ENCODE measurements around the gene TMEM185B. TPM values are rescaled to one million over a fixed set of nuclear protein-coding genes. Genes with fewer than 3 reads are reported as not detected.
"Not testable (repeated sequence)": the region's sequence is repeated elsewhere in the genome, so short reads cannot be mapped to it uniquely, and the experiment has no call there.

Gene TMEM185B
- total RNA-seq, 2 experiments from 2014 or later = 15.9 to 17.3 TPM

- ChIA-PET CTCF (interaction anchor here (0.7 to 2.0 kb wide), 2 partner anchors 52 to 85 kb away, joined by 3 to 7 read pairs; no protein-coding TSS in a partner anchor), POLR2A (interaction anchor here (0.7 kb wide), 1 partner anchor 489 kb away, joined by 3 read pairs; no protein-coding TSS in a partner anchor)
- ATAC-seq = no peak
- Mint-ChIP-seq H3K4me3 (no peak overlapping the region), H3K36me3 (ENCODE audit: low read depth) (peaks cover 29% of the 10 kb centered on the region), H3K9me3 (ENCODE audit: low read depth) (peaks cover 14% of the 10 kb centered on the region), H3K4me1 (peaks cover 38% of the 10 kb centered on the region), H3K27ac (no peak overlapping the region), H3K27me3 (no peaks in the 10 kb centered on the region)
- intact Hi-C loops (cut with DNase I, micrococcal nuclease) = loop anchor here in 1 of 2 experiments (2.0 kb wide), 1 partner anchor 28 kb away; no protein-coding TSS in a partner anchor
- DNase-seq = no peak
Observed at GRCh38 chr2:120260736-120261135, 37.5 kb upstream of the TMEM185B start.

- CTCF ChIA-PET = interaction anchor here (0.7 to 2.0 kb wide), 2 partner anchors 84 to 239 kb away, joined by 4 to 7 read pairs; no protein-coding TSS in a partner anchor
- peaks cover 38% of the 10 kb centered on the region for H3K4me1 Mint-ChIP-seq
- POLR2A ChIA-PET, H3K4me3 Mint-ChIP-seq, ATAC-seq, DNase-seq, H3K27me3 Mint-ChIP-seq: not testable (repeated sequence)
- H3K27ac Mint-ChIP-seq = peak overlapping the region; percentile 4
- H3K36me3 Mint-ChIP-seq (ENCODE audit: low read depth) = peaks cover 29% of the 10 kb centered on the region
- peaks cover 14% of the 10 kb centered on the region for H3K9me3 Mint-ChIP-seq (ENCODE audit: low read depth)
- intact Hi-C loops (cut with DNase I, micrococcal nuclease) = loop anchor here (2.0 to 10.0 kb wide), 2 partner anchors 27 to 505 kb away; partner anchors contain the start of gene PTPN4 (in 1 of the 2)
Observed at GRCh38 chr2:120259939-120260338, 36.7 kb upstream of the TMEM185B start.

DNA sequence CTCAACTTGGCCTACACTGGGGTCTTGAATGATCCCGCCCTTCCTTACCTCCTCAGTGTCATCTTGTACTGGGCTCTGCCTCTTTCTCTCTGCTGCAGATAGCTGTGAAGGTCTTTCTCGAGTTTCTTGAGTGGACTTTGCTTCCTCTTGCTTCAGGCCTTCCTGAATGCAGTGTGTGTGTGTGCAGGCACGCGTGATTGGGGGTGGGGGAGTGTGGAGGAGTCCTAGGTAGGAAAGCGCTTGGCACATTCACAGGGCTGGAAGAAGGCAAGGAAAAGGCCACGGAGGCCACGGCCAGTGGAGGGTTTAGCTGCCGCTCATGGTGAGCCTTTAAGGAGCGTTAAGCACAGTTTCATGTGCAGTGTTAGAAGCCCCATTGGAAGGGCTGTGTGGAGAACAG lies 35.0 kb upstream of the TMEM185B start:
- H3K36me3 Mint-ChIP-seq (ENCODE audit: low read depth) = peaks cover 32% of the 10 kb centered on the region

DNA sequence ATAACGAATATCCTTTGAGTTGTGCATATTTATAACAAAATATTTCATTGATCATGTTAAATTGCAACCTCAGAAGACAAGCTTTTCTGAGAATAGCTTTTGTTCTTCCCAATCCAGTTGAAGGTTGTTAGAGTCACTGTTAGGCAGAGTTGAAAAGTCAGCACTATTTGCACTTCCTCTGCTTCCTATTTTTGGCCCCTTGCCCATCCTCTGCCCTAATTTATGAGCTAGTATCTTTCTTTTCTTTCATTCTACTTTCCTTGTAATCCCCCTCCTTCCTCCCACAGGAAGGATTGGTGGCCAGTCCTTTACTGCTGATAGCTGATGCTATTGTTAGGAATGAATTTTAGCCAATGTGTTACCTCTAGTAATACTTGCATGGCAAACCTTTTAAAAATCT lies 34.3 kb upstream of the TMEM185B start:
- no peaks in the 10 kb centered on the region for H3K27me3 Mint-ChIP-seq
- H3K4me3 Mint-ChIP-seq = no peak overlapping the region
- intact Hi-C loops (cut with DNase I, micrococcal nuclease) = loop anchor here in 1 of 2 experiments (10.0 kb wide), 1 partner anchor 503 kb away; the partner anchor contains the start of gene PTPN4
- H3K9me3 Mint-ChIP-seq (ENCODE audit: low read depth) = peaks cover 14% of the 10 kb centered on the region
- DNase-seq (no peak), ATAC-seq (no peak)
- ChIA-PET CTCF (no interaction called here), POLR2A (no interaction called here)
- H3K4me1 Mint-ChIP-seq = peaks cover 47% of the 10 kb centered on the region
- peaks cover 32% of the 10 kb centered on the region for H3K36me3 Mint-ChIP-seq (ENCODE audit: low read depth)
- no peak overlapping the region for H3K27ac Mint-ChIP-seq

More for the DNA sequence above, 35.0 kb upstream of the TMEM185B start:
- ATAC-seq (no peak), DNase-seq (no peak)
- ChIA-PET POLR2A (no interaction called here), CTCF (no interaction called here)
- peak overlapping the region; percentile 7 for H3K27ac Mint-ChIP-seq
- no peaks in the 10 kb centered on the region for H3K27me3 Mint-ChIP-seq
- H3K4me1 Mint-ChIP-seq = peaks cover 47% of the 10 kb centered on the region
- H3K4me3 Mint-ChIP-seq = no peak overlapping the region
- H3K9me3 Mint-ChIP-seq (ENCODE audit: low read depth) = peaks cover 14% of the 10 kb centered on the region
- intact Hi-C loops (cut with DNase I, micrococcal nuclease) = loop anchor here in 1 of 2 experiments (10.0 kb wide), 1 partner anchor 503 kb away; the partner anchor contains the start of gene PTPN4

DNA sequence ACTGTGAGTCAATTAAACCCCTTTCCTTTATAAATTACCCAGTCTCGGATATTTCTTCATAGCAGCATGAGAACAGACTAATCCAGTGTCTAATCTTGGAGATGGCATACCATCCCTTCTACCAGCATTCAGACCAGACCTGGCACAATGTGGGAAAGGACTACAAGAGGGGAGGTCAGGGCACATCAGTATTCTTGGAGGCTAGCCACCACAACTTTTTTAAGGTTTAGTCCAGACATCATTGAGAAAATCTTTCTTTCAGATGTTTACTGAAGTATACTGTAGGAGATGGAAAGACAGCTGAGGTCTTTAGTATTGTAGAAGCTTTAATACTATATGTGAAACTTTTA lies 33.4 kb upstream of the TMEM185B start:
- Mint-ChIP-seq H3K27me3 (no peaks in the 10 kb centered on the region), H3K36me3 (ENCODE audit: low read depth) (peaks cover 32% of the 10 kb centered on the region), H3K9me3 (ENCODE audit: low read depth) (peaks cover 14% of the 10 kb centered on the region), H3K4me3 (no peak overlapping the region), H3K4me1 (peaks cover 50% of the 10 kb centered on the region), H3K27ac (peak overlapping the region; percentile 2)
- ChIA-PET POLR2A (no interaction called here), CTCF (interaction anchor here (0.6 kb wide), 1 partner anchor 554 kb away, joined by 3 read pairs; no protein-coding TSS in a partner anchor)
- DNase-seq (no peak), ATAC-seq (no peak)
- intact Hi-C loops (cut with DNase I, micrococcal nuclease) = loop anchor here in 1 of 2 experiments (10.0 kb wide), 1 partner anchor 502 kb away; the partner anchor contains the start of gene PTPN4

DNA sequence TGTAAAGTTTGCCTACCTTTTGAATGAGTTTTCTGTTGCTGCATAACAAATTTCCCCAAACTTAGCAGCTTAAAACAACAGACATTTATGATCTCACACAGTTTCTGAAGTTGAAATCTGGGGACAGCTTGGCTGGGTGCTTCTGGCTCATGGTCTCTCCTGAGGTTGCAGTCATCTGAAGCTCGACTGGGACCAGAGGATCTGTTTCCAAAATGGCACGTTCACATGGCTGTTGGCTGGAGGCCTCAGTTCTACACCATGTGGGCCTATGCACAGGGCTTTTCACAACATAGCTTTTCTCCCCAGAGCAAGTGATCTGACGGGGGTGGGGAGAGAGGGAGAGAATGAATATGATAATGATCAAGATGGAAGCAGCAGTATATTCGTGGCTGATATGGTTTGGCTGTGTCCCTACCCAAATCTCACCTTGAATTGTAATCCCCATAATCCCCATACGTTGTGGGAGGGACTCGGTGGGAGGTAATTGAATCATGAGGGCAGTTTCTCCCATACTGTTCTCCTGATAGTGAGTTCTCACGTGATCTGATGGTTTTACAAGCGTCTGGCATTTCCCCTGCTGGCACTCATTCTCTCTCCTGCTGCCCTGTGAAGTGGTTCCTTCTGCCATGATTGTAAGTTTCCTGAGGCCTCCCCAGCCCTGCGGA lies 32.9 kb upstream of the TMEM185B start:
- CTCF ChIA-PET = interaction anchor here (0.8 to 1.4 kb wide), 2 partner anchors 8 to 81 kb away, joined by 3 read pairs; no protein-coding TSS in a partner anchor

DNA sequence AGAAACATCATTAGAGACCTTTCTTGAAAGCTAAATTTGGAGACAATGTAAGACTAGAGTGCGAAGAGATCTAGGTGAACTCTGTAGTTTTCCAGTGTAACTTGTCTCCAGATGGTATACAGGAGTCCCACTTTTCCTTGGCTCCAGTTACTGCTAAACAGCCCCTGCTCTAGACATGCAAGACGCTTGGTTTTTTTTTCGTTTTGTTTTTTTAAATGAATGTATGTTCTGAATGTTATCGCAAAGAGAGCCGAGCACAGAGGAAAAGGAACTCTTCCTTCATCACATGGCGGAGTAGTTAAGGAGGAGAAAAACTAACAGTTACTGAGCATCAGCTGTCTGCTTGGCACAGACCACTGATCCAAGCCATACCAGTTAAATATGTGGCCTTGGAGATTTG lies 31.9 kb upstream of the TMEM185B start:
- peaks cover 50% of the 10 kb centered on the region for H3K4me1 Mint-ChIP-seq
- ATAC-seq (no peak), DNase-seq (no peak)
- H3K9me3 Mint-ChIP-seq (ENCODE audit: low read depth) = peaks cover 7% of the 10 kb centered on the region
- intact Hi-C loops (cut with DNase I, micrococcal nuclease) = loop anchor here in 1 of 2 experiments (10.0 kb wide), 1 partner anchor 500 kb away; the partner anchor contains the start of gene PTPN4
- no peaks in the 10 kb centered on the region for H3K27me3 Mint-ChIP-seq
- no peak overlapping the region for H3K27ac Mint-ChIP-seq
- H3K36me3 Mint-ChIP-seq (ENCODE audit: low read depth) = peaks cover 25% of the 10 kb centered on the region
- ChIA-PET CTCF (interaction anchor here (0.7 to 4.7 kb wide), 6 partner anchors 9 to 80 kb away, joined by 3 to 20 read pairs (median 3); no protein-coding TSS in a partner anchor), POLR2A (interaction anchor here (0.7 kb wide), 1 partner anchor 23 kb away, joined by 3 read pairs; no protein-coding TSS in a partner anchor)
- no peak overlapping the region for H3K4me3 Mint-ChIP-seq

More for the DNA sequence above, 32.9 kb upstream of the TMEM185B start:
- POLR2A ChIA-PET = no interaction called here
- H3K27ac Mint-ChIP-seq = peak overlapping the region; percentile 2
- no peaks in the 10 kb centered on the region for H3K27me3 Mint-ChIP-seq
- peaks cover 32% of the 10 kb centered on the region for H3K36me3 Mint-ChIP-seq (ENCODE audit: low read depth)
- peaks cover 14% of the 10 kb centered on the region for H3K9me3 Mint-ChIP-seq (ENCODE audit: low read depth)
- no peak overlapping the region for H3K4me3 Mint-ChIP-seq
- ATAC-seq = no peak
- intact Hi-C loops (cut with DNase I, micrococcal nuclease) = loop anchor here in 1 of 2 experiments (10.0 kb wide), 1 partner anchor 501 kb away; the partner anchor contains the start of gene PTPN4
- no peak for DNase-seq
- H3K4me1 Mint-ChIP-seq = peaks cover 50% of the 10 kb centered on the region

- intact Hi-C loops (cut with DNase I, micrococcal nuclease) = loop anchor here in 1 of 2 experiments (10.0 kb wide), 1 partner anchor 499 kb away; the partner anchor contains the start of gene PTPN4
Observed at GRCh38 chr2:120254178-120254577, 31.0 kb upstream of the TMEM185B start.

GRCh38 chr2:120253021-120253882 lies 30.1 kb upstream of the TMEM185B start:
- CTCF ChIA-PET = interaction anchor here (0.8 to 4.7 kb wide), 4 partner anchors 30 to 79 kb away, joined by 3 to 20 read pairs (median 4); no protein-coding TSS in a partner anchor
- Mint-ChIP-seq H3K27me3 (peaks cover 3% of the 10 kb centered on the region), H3K36me3 (ENCODE audit: low read depth) (peaks cover 18% of the 10 kb centered on the region), H3K9me3 (ENCODE audit: low read depth) (peaks cover 4% of the 10 kb centered on the region), H3K27ac (peak overlapping the region; percentile 86), H3K4me1 (peaks cover 48% of the 10 kb centered on the region), H3K4me3 (peak overlapping the region; percentile 92)
- DNase-seq = peak; percentile 57
- POLR2A ChIA-PET = interaction anchor here (0.5 to 1.7 kb wide), 6 partner anchors 21 to 436 kb away, joined by 3 to 9 read pairs (median 4); partner anchors contain the start of gene TMEM185B
- intact Hi-C loops (cut with DNase I, micrococcal nuclease) = loop anchor here (1.0 to 10.0 kb wide), 2 partner anchors 34 to 498 kb away; partner anchors contain the start of gene PTPN4 (in 1 of the 2)
- ATAC-seq = peak; percentile 48

More at GRCh38 chr2:120254178-120254577, 31.0 kb upstream of the TMEM185B start:
- no peak for ATAC-seq
- Mint-ChIP-seq H3K9me3 (ENCODE audit: low read depth) (peaks cover 4% of the 10 kb centered on the region), H3K27ac (no peak overlapping the region), H3K4me3 (peak overlapping the region; percentile 92), H3K27me3 (no peaks in the 10 kb centered on the region), H3K36me3 (ENCODE audit: low read depth) (peaks cover 22% of the 10 kb centered on the region), H3K4me1 (peaks cover 50% of the 10 kb centered on the region)
- DNase-seq = no peak
- ChIA-PET CTCF (interaction anchor here (4.7 kb wide), 1 partner anchor 59 kb away, joined by 20 read pairs; no protein-coding TSS in a partner anchor), POLR2A (no interaction called here)

GRCh38 chr2:120252225-120253020 lies 29.2 kb upstream of the TMEM185B start, which contains the start of gene RALB:
Gene RALB, plus strand, starts transcription at chr2:120252852. Its CDS starts 25,813 bp downstream, at chr2:120278665.
- peak within 1 kb of the TSS; percentile 86 for H3K27ac Mint-ChIP-seq
- intact Hi-C loops (cut with DNase I, micrococcal nuclease) = loop anchor here (1.0 to 10.0 kb wide), 8 partner anchors 20 to 573 kb away; partner anchors contain the start of genes TMEM185B (in 2 of the 2), EPB41L5 (in 1 of the 2), PTPN4 (in 1 of the 2) and TMEM177 (in 1 of the 2)
- H3K27me3 Mint-ChIP-seq = peaks cover 6% of the 10 kb centered on the region
- H3K4me1 Mint-ChIP-seq = peaks cover 41% of the 10 kb centered on the region
- POLR2A ChIA-PET = interaction anchor here (0.5 to 1.7 kb wide), 9 partner anchors 16 to 1278 kb away, joined by 3 to 9 read pairs (median 3); partner anchors contain the start of genes RNU4ATAC and TMEM185B
- H3K36me3 Mint-ChIP-seq (ENCODE audit: low read depth) = peaks cover 11% of the 10 kb centered on the region
- DNase-seq (peak; percentile 100), ATAC-seq (peak; percentile 95)
- H3K4me3 Mint-ChIP-seq = peak within 1 kb of the TSS; percentile 92
- CTCF ChIA-PET = interaction anchor here (0.8 to 4.7 kb wide), 7 partner anchors 12 to 78 kb away, joined by 3 to 20 read pairs (median 4); no protein-coding TSS in a partner anchor
- H3K9me3 Mint-ChIP-seq (ENCODE audit: low read depth) = no peaks in the 10 kb centered on the region

All from activated CD4-positive, alpha-beta T cell treated with anti-CD3 and anti-CD28 coated beads for 36 hours (primary cell).